Umbilical cord (tissue), 1 donor: ENCODE results near the gene EIF4G1. TPM values are rescaled to one million over a fixed set of nuclear protein-coding genes. Genes with fewer than 3 reads are reported as not detected.

Source experiments
- total RNA-seq: library from RNA; depleted of rRNA; stranded (reverse); fragments of >200 nt; gene quantifications from one replicate; pipeline ENCODE4 v1.2.3, GENCODE V29; 2014; ENCODE audit warnings: low replicate concordance; ENCODE audit not compliant: insufficient read depth

Gene EIF4G1
- total RNA-seq, 1 donor from 2014 or later, result 89.6 TPM

Other genes starting within 250 kb of the EIF4G1 start
- 0.72 TPM for gene HTR3E, start 217.5 kb upstream of the EIF4G1 start, total RNA-seq
- 24.3 TPM for gene EIF2B5, start 179.2 kb upstream of the EIF4G1 start, total RNA-seq
- 28.9 TPM for gene DVL3, start 159.2 kb upstream of the EIF4G1 start, total RNA-seq
- gene AP2M1, start 139.8 kb upstream of the EIF4G1 start, total RNA-seq, result 287 TPM
- 45.3 TPM for gene ABCF3, start 128.4 kb upstream of the EIF4G1 start, total RNA-seq
- gene VWA5B2, start 85.0 kb upstream of the EIF4G1 start, total RNA-seq, result 1.7 TPM
- gene ALG3, start 65.6 kb upstream of the EIF4G1 start, total RNA-seq, result 27.7 TPM
- gene EEF1AKMT4, start 64.9 kb upstream of the EIF4G1 start, total RNA-seq, result not detected
- gene CAMK2N2, start 53.1 kb upstream of the EIF4G1 start, total RNA-seq, result not detected
- not detected for gene ECE2, start 38.6 kb upstream of the EIF4G1 start, total RNA-seq
- gene PSMD2, start 15.4 kb upstream of the EIF4G1 start, total RNA-seq, result 191 TPM
- gene FAM131A, start 23.0 kb downstream of the EIF4G1 start, total RNA-seq, result 13.2 TPM
- 4.3 TPM for gene CLCN2, start 47.0 kb downstream of the EIF4G1 start, total RNA-seq
- gene POLR2H, start 47.1 kb downstream of the EIF4G1 start, total RNA-seq, result 58.3 TPM
- not detected for gene THPO, start 63.6 kb downstream of the EIF4G1 start, total RNA-seq
- gene CHRD, start 65.4 kb downstream of the EIF4G1 start, total RNA-seq, result 13.7 TPM
- gene EPHB3, start 247.2 kb downstream of the EIF4G1 start, total RNA-seq, result 40.0 TPM